CD4-positive, alpha-beta T cell treated with Interleukin-15 for 4 hours (primary cell): ENCODE data around the gene SUN2.

ENCODE experiments used
- DNase-seq: peaks from one replicate; pipeline ENCODE4 v3.0.0-alpha.2; 2020; ENCODE audit warnings: low spot score

SUN2 gene

GRCh38 chr22:38715176-38715764, 40.5 kb downstream of the SUN2 start:
- no peak for DNase-seq

GRCh38 chr22:38713921-38714320, 41.9 kb downstream of the SUN2 start:
- no peak for DNase-seq

- no peak for DNase-seq
Measured at GRCh38 chr22:38712486-38713207, 43.2 kb downstream of the SUN2 start.

- DNase-seq = no peak
Measured at GRCh38 chr22:38710866-38711265, 44.9 kb downstream of the SUN2 start.

GRCh38 chr22:38710351-38710750, 45.4 kb downstream of the SUN2 start:
- no peak for DNase-seq

GRCh38 chr22:38709306-38709705, 46.5 kb downstream of the SUN2 start:
- DNase-seq = no peak

GRCh38 chr22:38707984-38708383, 47.8 kb downstream of the SUN2 start:
- DNase-seq = no peak

GRCh38 chr22:38707346-38707745, 48.5 kb downstream of the SUN2 start:
- no peak for DNase-seq

GRCh38 chr22:38706901-38707195, 49.0 kb downstream of the SUN2 start:
- DNase-seq = no peak

GRCh38 chr22:38706101-38706900, 49.5 kb downstream of the SUN2 start:
- DNase-seq = peak; percentile 24

GRCh38 chr22:38705235-38706100, 50.3 kb downstream of the SUN2 start, which contains the start of gene GTPBP1:
TSS of gene GTPBP1 (plus strand) at chr22:38705944. CDS start at chr22:38705956, 12 bp downstream.
- DNase-seq = peak; percentile 100

- no peak for DNase-seq
Measured at GRCh38 chr22:38704654-38705234, 51.1 kb downstream of the SUN2 start.

GRCh38 chr22:38700789-38701628, 54.8 kb downstream of the SUN2 start, which contains the start of gene JOSD1:
TSS of gene JOSD1 (minus strand) at chr22:38700943. CDS start at chr22:38699987, 956 bp downstream.
- peak; percentile 97 for DNase-seq

- no peak for DNase-seq
Measured at GRCh38 chr22:38700270-38700788, 55.5 kb downstream of the SUN2 start.

GRCh38 chr22:38699784-38700183, 56.0 kb downstream of the SUN2 start:
- no peak for DNase-seq

GRCh38 chr22:38699143-38699542, 56.7 kb downstream of the SUN2 start:
- DNase-seq = no peak

GRCh38 chr22:38698407-38699094, 57.2 kb downstream of the SUN2 start:
- DNase-seq = no peak

GRCh38 chr22:38697425-38698089, 58.2 kb downstream of the SUN2 start:
- DNase-seq = no peak
